ENCODE results near the gene PRKCA.

GRCh38 chr17:66791347-66791746 is 488.9 kb downstream of the PRKCA start:
- TF ChIP-seq ZNF274 (IDR thresholded peaks at IDR 0.05; ENCODE audit: low read depth, low read length) = no peak
- no peak for TF ChIP-seq YY1 (IDR thresholded peaks at IDR 0.05; ENCODE audit: insufficient read depth, insufficient read length)

All from NT2/D1 (cell line).